WTC11 (cell line): ENCODE results near the gene PCDHGA10. TPM values are rescaled to one million over a fixed set of nuclear protein-coding genes. Genes with fewer than 3 reads are reported as not detected.

ENCODE experiments used
- ATAC-seq: fragments of 200-7000 bp; cut with Tn5 transposase; 2 replicates; pipeline ENCODE4 v1.10.0; 2021; ENCODE audit warnings: mild to moderate bottlenecking, moderate library complexity
- CTCF ChIA-PET: fragments of 300-600 bp; sonication (Branson Sonifier 250); formaldehyde crosslinking; loops from one replicate; lab custom pipeline; 2021; ENCODE audit warnings: antibody characterized with exemption; lab: Charles Lee
- POLR2A ChIA-PET: fragments of 350-600 bp; sonication (Branson Sonifier 250); formaldehyde crosslinking; loops from one replicate; lab custom pipeline; 2021; ENCODE audit warnings: antibody characterized with exemption; lab: Charles Lee
- DNase-seq: peaks from one replicate; pipeline ENCODE4 v3.0.0; 2021; ENCODE audit warnings: low spot score
- H3K27ac Mint-ChIP-seq: 2 replicates; pipeline ENCODE4 v1.8.0; 2021; ENCODE audit warnings: mixed read lengths
- H3K27me3 Mint-ChIP-seq: 2 replicates; pipeline ENCODE4 v1.8.0; 2021; ENCODE audit warnings: low read depth, mild to moderate bottlenecking, moderate library complexity, mixed read lengths
- H3K36me3 Mint-ChIP-seq: 2 replicates; pipeline ENCODE4 v1.8.0; 2021; ENCODE audit warnings: mixed read lengths
- H3K4me1 Mint-ChIP-seq: 2 replicates; pipeline ENCODE4 v1.8.0; 2022; ENCODE audit warnings: mixed read lengths
- H3K4me3 Mint-ChIP-seq: 2 replicates; pipeline ENCODE4 v1.8.0; 2021; ENCODE audit warnings: mild to moderate bottlenecking, moderate library complexity, mixed read lengths
- H3K9me3 Mint-ChIP-seq: 2 replicates; pipeline ENCODE4 v1.8.0; 2021; ENCODE audit warnings: mixed read lengths
- CREB1 ChIP-seq: sonication (generic); formaldehyde crosslinking; IDR thresholded peaks from 2 replicates; pipeline ENCODE4 v1.8.0; 2023; ENCODE audit warnings: mild to moderate bottlenecking, missing genetic modification reagents
- ELF4 ChIP-seq: sonication (generic); formaldehyde crosslinking; IDR thresholded peaks from 2 replicates; pipeline ENCODE4 v1.8.1; 2022; ENCODE audit warnings: low read depth, mild to moderate bottlenecking, moderate library complexity, missing genetic modification reagents
- EMX1 ChIP-seq: fragments of 250-450 bp; sonication (Bioruptor Pico); IDR thresholded peaks from 2 replicates; pipeline ENCODE4 v1.8.0; 2021; ENCODE audit warnings: mild to moderate bottlenecking
- ESRRA ChIP-seq: sonication (generic); formaldehyde crosslinking; IDR thresholded peaks from 2 replicates; pipeline ENCODE4 v1.8.1; 2022; ENCODE audit warnings: mild to moderate bottlenecking, missing genetic modification reagents, borderline replicate concordance
- FOXK1 ChIP-seq: sonication (generic); formaldehyde crosslinking; IDR thresholded peaks from 2 replicates; pipeline ENCODE4 v1.8.0; 2022; ENCODE audit warnings: mild to moderate bottlenecking, moderate library complexity, missing genetic modification reagents
- MYBL2 ChIP-seq: sonication (generic); formaldehyde crosslinking; IDR thresholded peaks from 2 replicates; pipeline ENCODE4 v1.8.1; 2023; ENCODE audit warnings: mild to moderate bottlenecking, moderate library complexity, missing genetic modification reagents
- NFYB ChIP-seq: sonication (generic); formaldehyde crosslinking; conservative IDR thresholded peaks from 2 replicates; pipeline ENCODE4 v1.8.0; 2022; ENCODE audit warnings: low read depth, missing genetic modification reagents
- RELA ChIP-seq: sonication (generic); formaldehyde crosslinking; IDR thresholded peaks from 2 replicates; pipeline ENCODE4 v1.8.1; 2022; ENCODE audit warnings: missing genetic modification reagents, mild to moderate bottlenecking, borderline replicate concordance
- SMAD3 ChIP-seq: sonication (generic); formaldehyde crosslinking; IDR thresholded peaks from 2 replicates; pipeline ENCODE4 v1.8.0; 2022; ENCODE audit warnings: missing genetic modification reagents, mild to moderate bottlenecking, borderline replicate concordance
- ZBTB21 ChIP-seq: sonication (generic); formaldehyde crosslinking; IDR thresholded peaks from 2 replicates; pipeline ENCODE4 v1.8.1; 2023; ENCODE audit warnings: mild to moderate bottlenecking, missing genetic modification reagents, borderline replicate concordance
- ZNF121 ChIP-seq: sonication (generic); formaldehyde crosslinking; IDR thresholded peaks from 2 replicates; pipeline ENCODE4 v1.8.0; 2023; ENCODE audit warnings: missing genetic modification reagents
- ZNF416 ChIP-seq: fragments of 250-450 bp; sonication (Bioruptor Pico); IDR thresholded peaks from 2 replicates; pipeline ENCODE4 v1.9.0; 2021; ENCODE audit warnings: mild to moderate bottlenecking, inconsistent platforms
- ZNF671 ChIP-seq: fragments of 250-450 bp; sonication (Bioruptor Pico); IDR thresholded peaks from 2 replicates; pipeline ENCODE4 v1.8.0; 2021; ENCODE audit warnings: mild to moderate bottlenecking
- total RNA-seq: library from RNA; stranded (reverse); gene quantifications from 3 replicates; pipeline ENCODE4 v1.2.3, GENCODE V29; 2021
- TF ChIP-seq, protein P1 (sequence below): sonication (generic); formaldehyde crosslinking; IDR thresholded peaks from 2 replicates; pipeline ENCODE4 v1.8.0; 2022; ENCODE audit warnings: missing genetic modification reagents
- TF ChIP-seq, protein P2 (sequence below): sonication (generic); formaldehyde crosslinking; IDR thresholded peaks from 2 replicates; pipeline ENCODE4 v1.8.1; 2023; ENCODE audit warnings: mild to moderate bottlenecking, missing genetic modification reagents, moderate library complexity
- TF ChIP-seq, protein P3 (sequence below): sonication (generic); formaldehyde crosslinking; IDR thresholded peaks from 2 replicates; pipeline ENCODE4 v1.8.1; 2023; ENCODE audit warnings: mild to moderate bottlenecking, missing genetic modification reagents
- TF ChIP-seq, protein P4 (sequence below): fragments of 250-450 bp; sonication (Bioruptor Pico); IDR thresholded peaks from 2 replicates; pipeline ENCODE4 v1.9.0; 2021; ENCODE audit warnings: mild to moderate bottlenecking, borderline replicate concordance
- TF ChIP-seq, protein P5 (sequence below): sonication (generic); formaldehyde crosslinking; IDR thresholded peaks from 2 replicates; pipeline ENCODE4 v1.8.0; 2022; ENCODE audit warnings: mild to moderate bottlenecking, missing genetic modification reagents
- TF ChIP-seq, protein P6 (sequence below): fragments of 250-450 bp; sonication (Bioruptor Pico); IDR thresholded peaks from 2 replicates; pipeline ENCODE4 v1.9.0; 2021; ENCODE audit warnings: mild to moderate bottlenecking
- TF ChIP-seq, protein P7 (sequence below): sonication (generic); formaldehyde crosslinking; conservative IDR thresholded peaks from 2 replicates; pipeline ENCODE4 v1.8.1; 2022; ENCODE audit warnings: mild to moderate bottlenecking, missing genetic modification reagents

Gene PCDHGA10
- total RNA-seq, 1 experiment from 2014 or later: 11.9 TPM

DNA sequence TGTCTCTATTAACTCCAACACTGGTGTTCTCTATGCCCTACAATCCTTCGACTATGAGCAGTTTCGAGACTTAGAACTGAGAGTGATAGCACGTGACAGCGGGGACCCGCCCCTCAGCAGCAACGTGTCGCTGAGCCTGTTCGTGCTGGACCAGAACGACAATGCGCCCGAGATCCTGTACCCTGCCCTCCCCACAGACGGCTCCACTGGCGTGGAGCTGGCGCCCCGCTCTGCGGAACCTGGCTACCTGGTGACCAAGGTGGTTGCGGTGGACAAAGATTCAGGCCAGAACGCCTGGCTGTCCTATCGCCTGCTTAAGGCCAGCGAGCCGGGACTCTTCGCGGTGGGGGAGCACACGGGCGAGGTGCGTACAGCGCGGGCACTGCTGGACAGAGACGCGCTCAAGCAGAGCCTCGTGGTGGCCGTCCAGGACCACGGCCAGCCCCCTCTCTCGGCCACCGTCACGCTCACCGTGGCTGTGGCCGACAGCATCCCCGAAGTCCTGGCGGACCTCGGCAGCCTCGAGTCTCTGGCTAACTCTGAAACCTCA, 10.0 kb downstream of the PCDHGA10 start (continued):
- TF ChIP-seq RELA (CRISPR knock-in tag) (0 out of 2 replicates have a peak, but pooled peaks have one; percentile 67), ZNF671 (CRISPR knock-in tag) (no peak), ZNF416 (CRISPR knock-in tag) (no peak)

DNA sequence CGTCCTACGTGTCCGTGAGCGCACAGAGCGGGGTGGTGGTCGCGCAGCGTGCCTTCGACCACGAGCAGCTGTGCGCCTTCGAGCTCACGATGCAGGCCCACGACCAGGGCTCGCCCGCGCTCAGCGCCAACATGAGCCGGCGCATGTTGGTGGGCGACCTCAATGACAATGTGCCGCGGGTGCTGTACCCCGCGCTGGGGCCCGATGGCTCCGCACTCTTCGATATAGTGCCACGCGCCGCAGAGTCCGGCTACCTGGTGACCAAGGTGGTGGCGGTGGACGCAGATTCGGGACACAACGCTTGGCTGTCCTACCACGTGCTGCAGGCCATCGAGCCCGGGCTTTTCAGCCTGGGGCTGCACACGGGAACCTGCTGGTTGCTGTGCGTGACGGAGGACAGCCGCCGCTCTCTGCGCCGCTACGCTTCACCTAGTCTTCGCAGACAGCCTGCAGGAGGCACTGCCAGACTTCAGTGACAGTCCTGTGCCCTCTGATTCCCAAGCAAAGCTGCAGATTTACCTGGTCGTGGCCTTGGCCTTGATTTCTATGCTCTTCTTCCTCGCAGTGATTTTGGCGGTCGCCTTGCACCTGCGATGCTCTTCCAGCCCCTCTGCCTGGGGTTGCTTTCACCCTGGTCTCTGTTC, 15.1 kb downstream of the PCDHGA10 start:
- ChIA-PET POLR2A (no interaction called here), CTCF (interaction anchor here (0.9 to 2.5 kb wide), 9 partner anchors 10 to 136 kb away, joined by 3 to 6 read pairs (median 3); partner anchors contain the start of genes PCDHGA10, PCDHGA3 and PCDHGB7)

More for the DNA sequence above, 15.1 kb downstream of the PCDHGA10 start:
- H3K9me3 Mint-ChIP-seq: peaks cover 37% of the 10 kb centered on the region
- H3K36me3 Mint-ChIP-seq: peaks cover 69% of the 10 kb centered on the region
- H3K27me3 Mint-ChIP-seq: no peaks in the 10 kb centered on the region
- H3K4me3 Mint-ChIP-seq: no peak overlapping the region
- no peak for DNase-seq
- TF ChIP-seq SMAD3 (CRISPR knock-in tag) (no peak), ZNF121 (CRISPR knock-in tag) (no peak), ZNF416 (CRISPR knock-in tag) (no peak), MYBL2 (CRISPR knock-in tag) (no peak), FOXK1 (CRISPR knock-in tag) (no peak), CREB1 (CRISPR knock-in tag) (no peak), EMX1 (CRISPR knock-in tag) (no peak), ZBTB21 (no peak), NFYB (CRISPR knock-in tag) (no peak), ELF4 (CRISPR knock-in tag) (no peak), ESRRA (CRISPR knock-in tag) (no peak)
- TF ChIP-seq, protein P1, sequence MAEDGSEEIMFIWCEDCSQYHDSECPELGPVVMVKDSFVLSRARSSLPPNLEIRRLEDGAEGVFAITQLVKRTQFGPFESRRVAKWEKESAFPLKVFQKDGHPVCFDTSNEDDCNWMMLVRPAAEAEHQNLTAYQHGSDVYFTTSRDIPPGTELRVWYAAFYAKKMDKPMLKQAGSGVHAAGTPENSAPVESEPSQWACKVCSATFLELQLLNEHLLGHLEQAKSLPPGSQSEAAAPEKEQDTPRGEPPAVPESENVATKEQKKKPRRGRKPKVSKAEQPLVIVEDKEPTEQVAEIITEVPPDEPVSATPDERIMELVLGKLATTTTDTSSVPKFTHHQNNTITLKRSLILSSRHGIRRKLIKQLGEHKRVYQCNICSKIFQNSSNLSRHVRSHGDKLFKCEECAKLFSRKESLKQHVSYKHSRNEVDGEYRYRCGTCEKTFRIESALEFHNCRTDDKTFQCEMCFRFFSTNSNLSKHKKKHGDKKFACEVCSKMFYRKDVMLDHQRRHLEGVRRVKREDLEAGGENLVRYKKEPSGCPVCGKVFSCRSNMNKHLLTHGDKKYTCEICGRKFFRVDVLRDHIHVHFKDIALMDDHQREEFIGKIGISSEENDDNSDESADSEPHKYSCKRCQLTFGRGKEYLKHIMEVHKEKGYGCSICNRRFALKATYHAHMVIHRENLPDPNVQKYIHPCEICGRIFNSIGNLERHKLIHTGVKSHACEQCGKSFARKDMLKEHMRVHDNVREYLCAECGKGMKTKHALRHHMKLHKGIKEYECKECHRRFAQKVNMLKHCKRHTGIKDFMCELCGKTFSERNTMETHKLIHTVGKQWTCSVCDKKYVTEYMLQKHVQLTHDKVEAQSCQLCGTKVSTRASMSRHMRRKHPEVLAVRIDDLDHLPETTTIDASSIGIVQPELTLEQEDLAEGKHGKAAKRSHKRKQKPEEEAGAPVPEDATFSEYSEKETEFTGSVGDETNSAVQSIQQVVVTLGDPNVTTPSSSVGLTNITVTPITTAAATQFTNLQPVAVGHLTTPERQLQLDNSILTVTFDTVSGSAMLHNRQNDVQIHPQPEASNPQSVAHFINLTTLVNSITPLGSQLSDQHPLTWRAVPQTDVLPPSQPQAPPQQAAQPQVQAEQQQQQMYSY (CRISPR knock-in tag): no peak
- TF ChIP-seq, protein P2, sequence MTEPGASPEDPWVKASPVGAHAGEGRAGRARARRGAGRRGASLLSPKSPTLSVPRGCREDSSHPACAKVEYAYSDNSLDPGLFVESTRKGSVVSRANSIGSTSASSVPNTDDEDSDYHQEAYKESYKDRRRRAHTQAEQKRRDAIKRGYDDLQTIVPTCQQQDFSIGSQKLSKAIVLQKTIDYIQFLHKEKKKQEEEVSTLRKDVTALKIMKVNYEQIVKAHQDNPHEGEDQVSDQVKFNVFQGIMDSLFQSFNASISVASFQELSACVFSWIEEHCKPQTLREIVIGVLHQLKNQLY: no peak
- TF ChIP-seq, protein P3, sequence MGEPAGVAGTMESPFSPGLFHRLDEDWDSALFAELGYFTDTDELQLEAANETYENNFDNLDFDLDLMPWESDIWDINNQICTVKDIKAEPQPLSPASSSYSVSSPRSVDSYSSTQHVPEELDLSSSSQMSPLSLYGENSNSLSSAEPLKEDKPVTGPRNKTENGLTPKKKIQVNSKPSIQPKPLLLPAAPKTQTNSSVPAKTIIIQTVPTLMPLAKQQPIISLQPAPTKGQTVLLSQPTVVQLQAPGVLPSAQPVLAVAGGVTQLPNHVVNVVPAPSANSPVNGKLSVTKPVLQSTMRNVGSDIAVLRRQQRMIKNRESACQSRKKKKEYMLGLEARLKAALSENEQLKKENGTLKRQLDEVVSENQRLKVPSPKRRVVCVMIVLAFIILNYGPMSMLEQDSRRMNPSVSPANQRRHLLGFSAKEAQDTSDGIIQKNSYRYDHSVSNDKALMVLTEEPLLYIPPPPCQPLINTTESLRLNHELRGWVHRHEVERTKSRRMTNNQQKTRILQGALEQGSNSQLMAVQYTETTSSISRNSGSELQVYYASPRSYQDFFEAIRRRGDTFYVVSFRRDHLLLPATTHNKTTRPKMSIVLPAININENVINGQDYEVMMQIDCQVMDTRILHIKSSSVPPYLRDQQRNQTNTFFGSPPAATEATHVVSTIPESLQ (CRISPR knock-in tag): no peak
- TF ChIP-seq, protein P4, sequence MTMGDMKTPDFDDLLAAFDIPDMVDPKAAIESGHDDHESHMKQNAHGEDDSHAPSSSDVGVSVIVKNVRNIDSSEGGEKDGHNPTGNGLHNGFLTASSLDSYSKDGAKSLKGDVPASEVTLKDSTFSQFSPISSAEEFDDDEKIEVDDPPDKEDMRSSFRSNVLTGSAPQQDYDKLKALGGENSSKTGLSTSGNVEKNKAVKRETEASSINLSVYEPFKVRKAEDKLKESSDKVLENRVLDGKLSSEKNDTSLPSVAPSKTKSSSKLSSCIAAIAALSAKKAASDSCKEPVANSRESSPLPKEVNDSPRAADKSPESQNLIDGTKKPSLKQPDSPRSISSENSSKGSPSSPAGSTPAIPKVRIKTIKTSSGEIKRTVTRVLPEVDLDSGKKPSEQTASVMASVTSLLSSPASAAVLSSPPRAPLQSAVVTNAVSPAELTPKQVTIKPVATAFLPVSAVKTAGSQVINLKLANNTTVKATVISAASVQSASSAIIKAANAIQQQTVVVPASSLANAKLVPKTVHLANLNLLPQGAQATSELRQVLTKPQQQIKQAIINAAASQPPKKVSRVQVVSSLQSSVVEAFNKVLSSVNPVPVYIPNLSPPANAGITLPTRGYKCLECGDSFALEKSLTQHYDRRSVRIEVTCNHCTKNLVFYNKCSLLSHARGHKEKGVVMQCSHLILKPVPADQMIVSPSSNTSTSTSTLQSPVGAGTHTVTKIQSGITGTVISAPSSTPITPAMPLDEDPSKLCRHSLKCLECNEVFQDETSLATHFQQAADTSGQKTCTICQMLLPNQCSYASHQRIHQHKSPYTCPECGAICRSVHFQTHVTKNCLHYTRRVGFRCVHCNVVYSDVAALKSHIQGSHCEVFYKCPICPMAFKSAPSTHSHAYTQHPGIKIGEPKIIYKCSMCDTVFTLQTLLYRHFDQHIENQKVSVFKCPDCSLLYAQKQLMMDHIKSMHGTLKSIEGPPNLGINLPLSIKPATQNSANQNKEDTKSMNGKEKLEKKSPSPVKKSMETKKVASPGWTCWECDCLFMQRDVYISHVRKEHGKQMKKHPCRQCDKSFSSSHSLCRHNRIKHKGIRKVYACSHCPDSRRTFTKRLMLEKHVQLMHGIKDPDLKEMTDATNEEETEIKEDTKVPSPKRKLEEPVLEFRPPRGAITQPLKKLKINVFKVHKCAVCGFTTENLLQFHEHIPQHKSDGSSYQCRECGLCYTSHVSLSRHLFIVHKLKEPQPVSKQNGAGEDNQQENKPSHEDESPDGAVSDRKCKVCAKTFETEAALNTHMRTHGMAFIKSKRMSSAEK (CRISPR knock-in tag): no peak
- TF ChIP-seq, protein P5, sequence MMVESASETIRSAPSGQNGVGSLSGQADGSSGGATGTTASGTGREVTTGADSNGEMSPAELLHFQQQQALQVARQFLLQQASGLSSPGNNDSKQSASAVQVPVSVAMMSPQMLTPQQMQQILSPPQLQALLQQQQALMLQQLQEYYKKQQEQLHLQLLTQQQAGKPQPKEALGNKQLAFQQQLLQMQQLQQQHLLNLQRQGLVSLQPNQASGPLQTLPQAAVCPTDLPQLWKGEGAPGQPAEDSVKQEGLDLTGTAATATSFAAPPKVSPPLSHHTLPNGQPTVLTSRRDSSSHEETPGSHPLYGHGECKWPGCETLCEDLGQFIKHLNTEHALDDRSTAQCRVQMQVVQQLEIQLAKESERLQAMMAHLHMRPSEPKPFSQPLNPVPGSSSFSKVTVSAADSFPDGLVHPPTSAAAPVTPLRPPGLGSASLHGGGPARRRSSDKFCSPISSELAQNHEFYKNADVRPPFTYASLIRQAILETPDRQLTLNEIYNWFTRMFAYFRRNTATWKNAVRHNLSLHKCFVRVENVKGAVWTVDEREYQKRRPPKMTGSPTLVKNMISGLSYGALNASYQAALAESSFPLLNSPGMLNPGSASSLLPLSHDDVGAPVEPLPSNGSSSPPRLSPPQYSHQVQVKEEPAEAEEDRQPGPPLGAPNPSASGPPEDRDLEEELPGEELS (CRISPR knock-in tag): no peak
- TF ChIP-seq, protein P6, sequence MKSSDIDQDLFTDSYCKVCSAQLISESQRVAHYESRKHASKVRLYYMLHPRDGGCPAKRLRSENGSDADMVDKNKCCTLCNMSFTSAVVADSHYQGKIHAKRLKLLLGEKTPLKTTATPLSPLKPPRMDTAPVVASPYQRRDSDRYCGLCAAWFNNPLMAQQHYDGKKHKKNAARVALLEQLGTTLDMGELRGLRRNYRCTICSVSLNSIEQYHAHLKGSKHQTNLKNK: no peak
- TF ChIP-seq, protein P7, sequence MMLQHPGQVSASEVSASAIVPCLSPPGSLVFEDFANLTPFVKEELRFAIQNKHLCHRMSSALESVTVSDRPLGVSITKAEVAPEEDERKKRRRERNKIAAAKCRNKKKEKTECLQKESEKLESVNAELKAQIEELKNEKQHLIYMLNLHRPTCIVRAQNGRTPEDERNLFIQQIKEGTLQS (CRISPR knock-in tag): no peak
- TF ChIP-seq, all 79 proteins: peak for 0
- Mint-ChIP-seq H3K4me1 (no peaks in the 10 kb centered on the region), H3K27ac (peak overlapping the region; percentile 30; the same call in 1 of the 2 replicates)
- peak; percentile 53; the same call in 1 of the 2 replicates for ATAC-seq
